SIG-M5 treated with dmso at 0.1 percent for 504 hours (cell line): Measurements from ENCODE around the gene PRPSAP1.
A peak's percentile ranks its signal among the peaks of the same experiment; 100 is the strongest.

Experiments used
- DNase-seq: peaks from one replicate; lab custom pipeline; 2025; ENCODE audit not compliant: unreplicated experiment; lab: John Stamatoyannopoulos, UW

The PRPSAP1 gene

DNA sequence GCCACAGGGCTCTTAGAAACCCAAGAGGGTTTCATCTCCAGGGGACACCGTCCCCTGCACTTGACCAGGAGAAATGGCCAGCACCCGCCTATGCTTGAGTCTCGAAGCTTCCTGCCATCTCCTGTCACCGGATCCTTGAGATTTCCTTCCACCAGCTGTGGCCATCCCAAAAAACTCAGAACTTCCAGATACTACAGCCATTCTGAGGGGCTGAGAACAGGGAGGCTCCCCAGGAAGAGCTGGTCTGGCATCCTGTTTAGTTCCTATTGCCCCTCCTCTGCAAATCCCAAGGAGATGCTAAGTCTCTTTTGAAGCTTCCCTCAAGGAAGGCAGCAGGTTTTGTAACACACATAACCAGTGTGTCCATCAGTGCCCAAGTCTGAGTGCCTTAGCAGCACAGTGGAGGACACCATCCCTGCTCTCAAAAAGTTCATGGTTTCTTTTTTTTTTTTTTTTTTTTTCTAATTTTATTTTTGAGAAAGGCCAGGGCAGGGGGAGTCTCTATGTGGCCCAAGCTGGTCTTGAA, 86.6 kb downstream of the PRPSAP1 start:
- no peak for DNase-seq

DNA sequence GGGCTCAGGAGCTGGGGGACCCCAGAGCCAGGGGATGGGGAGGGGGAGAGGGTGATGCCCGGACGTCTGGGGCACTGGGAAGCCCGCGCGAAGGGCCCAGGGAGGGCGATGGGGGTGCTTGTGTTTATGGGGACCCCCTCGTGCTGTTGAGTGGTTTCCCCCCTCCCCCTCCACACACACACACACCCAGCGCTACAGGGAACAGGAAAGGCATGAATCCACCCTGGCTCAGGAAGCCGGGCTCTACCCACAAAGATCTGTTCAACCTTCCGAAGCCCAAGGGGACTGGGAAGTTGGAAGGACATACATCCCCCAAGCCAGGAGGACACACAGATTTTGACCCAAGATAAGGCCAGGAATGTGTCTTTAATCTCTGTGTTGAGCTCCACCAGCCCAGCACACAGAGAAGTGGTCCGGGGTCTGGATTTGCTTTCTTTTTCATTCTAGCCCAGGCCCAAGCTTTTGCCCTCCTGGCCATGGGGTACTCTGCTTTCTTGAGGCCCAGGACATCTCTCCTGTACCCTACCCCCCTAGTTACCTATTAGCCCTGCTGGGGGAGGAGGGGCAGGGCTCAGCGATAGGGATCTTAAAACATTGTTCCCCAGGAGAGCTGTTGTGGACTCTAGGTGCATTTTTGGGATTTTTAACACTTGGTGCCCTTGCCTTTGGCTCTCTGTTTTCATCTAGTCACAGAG, 87.3 kb downstream of the PRPSAP1 start:
- no peak for DNase-seq

DNA sequence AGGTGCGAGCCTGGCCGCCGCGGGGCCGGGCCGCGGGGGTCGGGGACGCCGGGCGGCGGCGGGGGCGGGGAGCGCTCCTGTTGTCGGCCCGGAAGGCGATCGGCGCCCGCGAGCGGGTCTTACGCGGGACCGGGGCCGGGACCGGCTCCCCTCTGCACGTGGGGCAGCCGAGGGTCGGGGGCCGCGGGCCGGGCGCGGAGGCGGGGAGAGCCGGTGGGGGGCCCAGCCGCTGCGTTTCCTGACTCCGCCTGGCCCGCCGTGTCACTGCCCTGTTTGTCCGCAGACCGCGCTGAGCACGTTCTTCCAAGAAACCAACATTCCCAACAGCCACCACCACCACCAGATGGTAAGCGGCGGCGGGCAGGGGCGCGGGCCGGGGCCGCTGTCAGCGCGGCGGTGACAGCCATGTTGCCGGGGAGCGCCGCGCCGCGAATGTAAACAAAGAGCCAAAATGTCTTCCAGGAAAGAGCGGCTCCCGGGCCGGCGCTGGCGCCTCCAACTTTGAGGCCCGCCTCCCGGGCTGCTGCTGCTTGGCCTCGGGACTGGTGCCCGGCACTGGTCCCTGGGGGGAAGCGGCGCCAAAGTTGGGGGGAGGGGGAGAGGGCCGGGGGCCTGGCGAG, 88.0 kb downstream of the PRPSAP1 start:
- peak; percentile 42 for DNase-seq

DNA sequence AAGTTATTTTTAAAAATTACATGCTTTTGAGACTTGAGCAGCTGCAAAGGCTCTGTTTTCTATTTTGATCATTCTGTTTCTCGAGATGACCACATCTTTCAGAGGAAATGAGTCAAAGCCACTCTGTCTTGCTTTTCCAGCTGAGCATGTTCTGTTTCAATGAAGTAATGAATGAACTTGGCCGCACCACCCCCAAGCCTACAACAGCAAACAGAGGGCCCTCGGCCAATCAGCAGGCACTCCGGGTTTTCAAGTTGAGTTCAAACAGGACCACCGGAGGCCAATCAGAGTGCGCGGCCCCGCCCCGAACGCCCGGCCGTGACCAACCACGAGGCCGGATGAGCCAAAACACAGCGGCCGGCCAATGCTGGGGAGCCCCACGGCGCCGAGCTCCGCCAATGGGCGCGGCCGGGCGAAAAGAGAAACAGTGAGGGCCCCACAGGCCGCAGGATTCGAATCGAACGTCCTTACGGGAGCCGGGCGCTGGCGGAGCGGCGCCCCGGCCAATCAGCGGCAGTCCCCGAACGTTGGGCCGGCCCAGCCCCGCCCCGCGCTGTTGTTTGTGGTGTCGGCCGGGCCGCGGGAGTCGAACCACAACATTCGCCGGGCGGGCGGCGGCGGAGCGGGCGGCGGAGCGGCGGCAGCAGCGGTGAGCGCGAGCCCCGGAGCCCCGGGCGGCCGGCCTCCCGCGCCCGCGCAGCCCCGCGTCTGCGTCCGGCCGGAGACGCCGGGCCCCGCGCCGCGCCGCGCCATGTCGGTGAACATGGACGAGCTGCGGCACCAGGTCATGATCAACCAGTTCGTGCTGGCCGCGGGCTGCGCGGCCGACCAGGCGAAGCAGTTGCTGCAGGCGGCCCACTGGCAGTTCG, 88.7 kb downstream of the PRPSAP1 start, which contains the start of gene UBALD2:
Gene UBALD2, plus strand, starts transcription at position 594 of the 869 bp plus-strand sequence. Its CDS starts 158 bp downstream, at position 752.
- DNase-seq: peak; percentile 99

DNA sequence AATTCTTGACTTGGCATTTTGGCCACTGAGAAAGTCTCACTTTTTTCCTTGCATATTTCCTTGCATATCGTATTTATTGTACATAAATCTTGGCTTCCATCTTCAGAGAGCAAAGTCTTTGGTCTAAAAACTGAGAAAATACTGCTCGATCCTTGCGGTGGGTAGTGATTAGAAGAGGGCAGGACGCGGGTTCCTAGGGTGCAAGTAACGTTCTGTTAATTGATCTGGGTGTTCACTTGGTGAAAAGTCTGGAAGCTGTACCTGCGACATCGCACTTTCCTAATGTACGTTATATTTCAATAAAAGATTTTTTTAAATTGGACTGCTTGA, 89.3 kb downstream of the PRPSAP1 start:
- DNase-seq: no peak

DNA sequence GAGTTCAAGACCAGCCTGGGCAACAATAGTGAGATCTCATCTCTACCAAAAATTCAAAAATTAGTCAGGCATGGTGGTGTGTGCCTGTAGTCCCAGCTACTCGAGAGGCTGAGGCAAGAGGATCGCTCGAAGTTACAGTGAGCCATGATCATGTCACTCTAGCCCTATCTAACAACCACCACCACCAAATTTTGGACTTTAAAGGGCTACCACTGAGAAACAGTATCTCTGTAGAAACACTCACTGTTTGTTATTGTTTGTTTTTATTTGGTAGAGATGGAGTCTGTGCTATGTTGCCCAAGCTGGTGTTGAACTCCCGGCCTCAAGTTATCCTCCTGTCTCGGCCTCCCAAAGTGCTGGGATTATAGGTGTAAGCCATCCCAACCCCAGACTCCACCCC, 89.8 kb downstream of the PRPSAP1 start:
- no peak for DNase-seq

DNA sequence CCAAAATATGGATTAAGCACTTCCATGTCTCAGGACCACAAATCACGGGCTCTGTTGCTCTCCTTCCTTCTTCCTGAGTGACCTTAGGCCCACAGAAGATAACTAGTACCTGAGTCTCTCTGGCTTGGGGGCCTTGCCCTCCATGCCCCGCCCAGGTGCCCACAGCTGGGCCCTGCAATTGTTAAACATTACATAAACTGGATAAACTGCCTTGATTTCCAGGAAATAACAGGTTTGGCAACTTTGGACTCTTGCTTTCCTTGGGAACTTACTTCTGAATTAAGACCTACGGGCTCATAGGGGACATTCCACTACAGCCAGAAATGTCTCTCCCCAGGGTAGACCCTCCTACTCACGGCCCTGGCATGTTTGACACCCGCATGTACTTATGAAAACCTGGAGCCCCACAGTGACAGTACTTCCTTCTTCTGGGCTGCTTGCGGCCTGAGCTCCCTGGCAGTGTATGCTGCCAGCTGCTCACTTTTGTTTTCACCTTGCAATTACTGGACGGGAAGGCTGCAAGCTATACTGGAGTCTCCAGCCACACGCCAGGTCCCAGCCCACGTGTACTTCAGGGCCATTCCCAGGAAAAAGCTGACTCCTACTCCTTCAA, 90.9 kb downstream of the PRPSAP1 start:
- DNase-seq: peak; percentile 78

DNA sequence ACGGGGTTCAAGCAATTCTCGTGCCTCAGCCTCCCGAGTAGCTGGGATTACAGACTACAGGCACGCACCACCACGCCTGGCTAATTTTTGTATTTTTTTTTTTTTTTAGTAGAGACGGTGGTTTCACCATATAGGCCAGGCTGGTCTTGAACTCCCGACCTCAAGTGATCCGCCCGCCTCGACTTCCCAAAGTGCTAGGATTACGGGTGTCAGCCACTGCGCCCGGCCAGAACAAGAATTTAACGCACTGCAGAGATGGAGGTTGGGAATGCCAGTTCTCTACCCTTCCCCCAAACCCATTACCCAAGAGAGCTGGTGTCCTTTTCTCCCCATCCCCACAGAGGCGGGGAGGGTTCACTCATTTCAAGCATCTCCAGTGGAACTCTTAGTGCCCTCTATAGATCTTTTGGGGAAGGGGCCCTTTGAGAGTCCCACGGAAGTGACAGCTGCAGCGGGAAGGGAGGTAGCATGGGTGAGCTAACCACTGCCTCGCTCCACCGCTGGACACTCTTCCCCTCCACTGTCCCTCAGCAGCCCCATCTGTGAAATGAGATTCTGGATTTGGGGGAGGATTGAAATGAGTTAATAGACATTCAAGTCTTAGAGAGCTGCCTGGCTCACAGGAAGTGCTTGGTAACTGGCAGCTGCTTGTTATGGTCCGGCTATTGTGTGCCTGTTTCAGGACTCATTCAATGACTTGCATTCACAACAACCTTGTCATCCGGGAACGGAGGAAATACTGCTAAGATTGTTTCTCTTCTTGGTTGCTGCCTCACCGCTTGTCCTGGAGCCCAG, 92.1 kb downstream of the PRPSAP1 start:
- DNase-seq: no peak

DNA sequence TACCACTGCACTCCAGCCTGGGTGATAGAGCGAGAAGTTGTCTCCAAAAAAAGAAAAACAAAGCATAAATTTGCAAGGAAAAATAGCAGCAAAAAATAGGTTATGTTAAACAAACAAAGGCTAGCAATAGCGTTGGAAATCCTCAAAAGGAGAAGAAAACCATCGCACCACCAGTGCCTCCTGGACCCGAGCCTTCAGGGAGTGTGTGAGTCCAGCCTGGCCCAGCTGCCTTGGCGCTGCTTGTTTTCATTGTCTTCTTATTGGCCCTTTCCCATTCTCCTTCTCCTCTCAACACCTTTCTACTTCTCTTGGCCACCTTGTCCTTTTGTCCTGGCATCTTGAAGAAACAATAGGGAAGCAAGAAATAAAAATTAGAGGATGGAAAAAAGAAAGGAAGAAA, 93.0 kb downstream of the PRPSAP1 start:
- no peak for DNase-seq

DNA sequence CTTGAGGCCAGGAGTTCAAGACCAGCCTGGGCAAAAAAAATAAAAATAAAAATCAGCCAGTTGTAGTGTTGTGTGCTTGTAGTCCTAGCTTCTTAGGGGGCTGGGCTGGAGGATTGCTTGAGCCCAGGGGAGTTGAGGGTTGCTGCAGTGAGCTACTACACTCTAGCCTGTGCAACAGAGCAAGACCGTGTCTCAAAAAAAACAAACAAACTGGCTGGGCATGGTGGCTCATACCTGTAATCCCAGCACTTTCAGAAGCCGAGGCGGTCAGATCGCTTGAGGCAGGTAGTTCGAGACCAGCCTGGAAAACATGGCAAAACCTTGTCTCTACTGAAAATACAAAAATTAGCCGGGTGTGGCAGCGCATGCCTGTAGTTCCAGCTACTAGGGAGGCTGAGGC, 93.5 kb downstream of the PRPSAP1 start:
- no peak for DNase-seq
